ENCODE results near the gene GGCX. TPM values are rescaled to one million over a fixed set of nuclear protein-coding genes. Genes with fewer than 3 reads are reported as not detected.
A peak's percentile ranks its signal among the peaks of the same experiment; 100 is the strongest.

Gene GGCX
- total and polyA plus RNA-seq, 2 of the 4 experiments (the other 2 are of a cell fraction): 35.0 to 39.4 TPM

DNA sequence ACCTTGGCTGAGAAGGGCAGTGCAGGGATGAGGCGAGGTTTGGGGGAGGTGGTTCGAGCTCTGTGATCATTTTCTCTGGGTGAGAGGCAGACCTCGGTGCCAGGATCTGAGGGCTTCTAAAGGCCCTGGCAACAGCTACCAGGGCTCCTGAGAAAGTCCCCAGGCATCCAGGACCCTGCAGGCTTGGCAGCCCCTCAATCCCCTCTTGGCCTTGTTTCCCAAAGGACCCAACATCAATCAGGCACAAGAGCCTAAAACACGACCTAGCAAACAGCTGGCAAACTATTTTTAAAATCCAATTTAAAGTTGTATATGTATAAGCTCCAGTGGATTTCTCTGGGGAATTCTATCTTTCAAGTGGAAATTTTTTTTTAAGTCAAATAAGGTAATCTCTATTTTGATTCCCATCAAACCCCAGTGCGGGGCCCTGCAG is 37.4 kb downstream of the GGCX start:
- 20% methylated on average over 1 of the region's 5 CpGs; no CpG with 5 or more reads in 1 of the 2 experiments for WGBS, 2 experiments (ENCODE audit: extremely low coverage in 2 of 2, insufficient read length in 1 of 2)
- peaks cover 13% of the 10 kb centered on the region; the same call in 1 of the 2 replicates for H3K4me1 ChIP-seq (ENCODE audit: control insufficient read depth, insufficient read depth, low read length)
- ATAC-seq (ENCODE audit: low read depth) (no peak), DNase-seq (no peak)
- in situ Hi-C loops (cut with MboI; ENCODE audit: low sequenced_read_pairs): no loop called here
- no peak overlapping the region for H3K4me3 ChIP-seq (ENCODE audit: insufficient read depth, low read depth, low read length)
- H2AFZ ChIP-seq (replicated peaks; ENCODE audit: low read length, poor library complexity): peak overlapping the region; percentile 9
- CTCF ChIA-PET: no interaction called here
- H2BK20ac ChIP-seq (ENCODE audit: low read depth, low read length): no peak overlapping the region
- no TSS peak for BruUV-seq (replicated peaks)
- no peaks in the 10 kb centered on the region for H3K36me3 ChIP-seq (ENCODE audit: control insufficient read depth, insufficient read depth, low read length)
- intact Hi-C loops (cut with micrococcal nuclease): no loop called here
- H3K56ac ChIP-seq (ENCODE audit: extremely low read depth, insufficient read depth, low read length): no peak overlapping the region
- H3K14ac ChIP-seq (replicated peaks; ENCODE audit: low read depth, low read length): no peak overlapping the region
- no peak overlapping the region for H4K91ac ChIP-seq (ENCODE audit: insufficient read depth, low read depth, low read length)
- no peak overlapping the region for H3K9ac ChIP-seq (ENCODE audit: low read depth, low read length)
- H3K23ac ChIP-seq (ENCODE audit: low read depth, low read length): no peak overlapping the region
- H2BK5ac ChIP-seq (ENCODE audit: low read depth, low read length, poor library complexity, severe bottlenecking): no peak overlapping the region
- H3K79me1 ChIP-seq (ENCODE audit: low read depth in 1 of 2, low read length in 2 of 2): no peaks in the 10 kb centered on the region
- H2AK5ac ChIP-seq (ENCODE audit: low read depth, low read length): no peak overlapping the region
- H2BK120ac ChIP-seq (ENCODE audit: low read depth, low read length): no peak overlapping the region
- no peaks in the 10 kb centered on the region for H3K27me3 ChIP-seq (ENCODE audit: control insufficient read depth, insufficient read depth, low read length)
- H3K27ac ChIP-seq (ENCODE audit: insufficient read depth, low read length): peak overlapping the region; percentile 8; the same call in 1 of the 2 replicates
- no peak overlapping the region for H4K8ac ChIP-seq (ENCODE audit: low read depth in 2 of 2, low read length in 2 of 2)
- no peak overlapping the region for H3K4ac ChIP-seq (ENCODE audit: low read depth, low read length)
- H3K9me1 ChIP-seq (ENCODE audit: insufficient read depth, low read length): peaks cover 4% of the 10 kb centered on the region; the same call in 1 of the 2 replicates
- peak overlapping the region; percentile 33 for H2AK9ac ChIP-seq (replicated peaks; ENCODE audit: low read depth, low read length, poor library complexity)
- no peak overlapping the region for H3K18ac ChIP-seq (ENCODE audit: low read depth, low read length)
- no peak for TF ChIP-seq BHLHE40 (IDR thresholded peaks at IDR 0.05; ENCODE audit: low read depth, low read length)
- TF ChIP-seq SMC3 (IDR thresholded peaks at IDR 0.05; ENCODE audit: low read depth, low read length): no peak
- no peak for TF ChIP-seq MAZ (IDR thresholded peaks at IDR 0.05; ENCODE audit: borderline replicate concordance, low read depth, low read length)
- TF ChIP-seq RFX5 (IDR thresholded peaks at IDR 0.05; ENCODE audit: low read depth, low read length): no peak
- TF ChIP-seq NFE2L2 (IDR thresholded peaks at IDR 0.05; ENCODE audit: low read depth, low read length): no peak
- dilution Hi-C loops (cut with HindIII; ENCODE audit: low sequenced_read_pairs, unreplicated experiment): no loop called here
- H4K20me1 ChIP-seq (ENCODE audit: insufficient read depth, low read length): no peaks in the 10 kb centered on the region
- no peak overlapping the region for H4K5ac ChIP-seq (ENCODE audit: low read depth, low read length)
- no peak overlapping the region for H3K4me2 ChIP-seq (ENCODE audit: low read depth, low read length)
- H3K9me3 ChIP-seq (ENCODE audit: control insufficient read depth, insufficient read depth, low read length): no peaks in the 10 kb centered on the region
- H2BK15ac ChIP-seq (ENCODE audit: low read depth, low read length): no peak overlapping the region
- POLR2A ChIA-PET (ENCODE audit: unreplicated experiment): interaction anchor here (0.6 kb wide), 1 partner anchor 182 kb away, joined by 3 read pairs; no protein-coding TSS in a partner anchor

Data from IMR-90 (cell line).